Measurements from ENCODE around the gene CELF2.

Gene CELF2

GRCh38 chr10:11224792-11225416, 207.2 kb downstream of the CELF2 start:
- no peak overlapping the region for H3K4me3 ChIP-seq (ENCODE audit: low read depth, low read length)
- H3K4me1 ChIP-seq (ENCODE audit: control insufficient read depth, insufficient read depth, low read length), result no peaks in the 10 kb centered on the region
- H3K27ac ChIP-seq (ENCODE audit: extremely low read depth, low read depth, low read length), result no peak overlapping the region
- no peaks in the 10 kb centered on the region for H3K9me3 ChIP-seq (ENCODE audit: control insufficient read depth, insufficient read depth, low read depth, low read length)
- TF ChIP-seq ZNF707 (tag by site-specific recombination; IDR thresholded peaks at IDR 0.05), result no peak
- no peak for TF ChIP-seq KLF8 (tag by site-specific recombination; IDR thresholded peaks at IDR 0.05)
- TF ChIP-seq BCL11B (tag by site-specific recombination; IDR thresholded peaks at IDR 0.05; ENCODE audit: low read depth), result no peak
- TF ChIP-seq ZNF341 (tag by site-specific recombination; IDR thresholded peaks at IDR 0.05; ENCODE audit: low read depth), result no peak
- no peak for TF ChIP-seq ZNF510 (tag by site-specific recombination; IDR thresholded peaks at IDR 0.05; ENCODE audit: insufficient replicate concordance)
- no peak for TF ChIP-seq PRDM1 (tag by site-specific recombination; IDR thresholded peaks at IDR 0.05)
- no peak for TF ChIP-seq ZNF132 (tag by site-specific recombination; IDR thresholded peaks at IDR 0.05; ENCODE audit: borderline replicate concordance)
- no peak for TF ChIP-seq ATF2 (tag by site-specific recombination; IDR thresholded peaks at IDR 0.05; ENCODE audit: low read depth)
- TF ChIP-seq PRDM2 (tag by site-specific recombination; IDR thresholded peaks at IDR 0.05; ENCODE audit: borderline replicate concordance), result no peak
- no peak for TF ChIP-seq ZNF175 (tag by site-specific recombination; IDR thresholded peaks at IDR 0.05)
- no peak for TF ChIP-seq ZNF792 (tag by site-specific recombination; IDR thresholded peaks at IDR 0.05)
- ChIA-PET CTCF (no interaction called here), POLR2A (no interaction called here)
- H3K36me3 ChIP-seq (ENCODE audit: control insufficient read depth in 2 of 2, insufficient read depth in 1 of 2, low read length in 2 of 2), result no peaks in the 10 kb centered on the region

- TF ChIP-seq AEBP2 (tag by site-specific recombination; IDR thresholded peaks at IDR 0.05; ENCODE audit: borderline replicate concordance), result no peak
- TF ChIP-seq REST (tag by site-specific recombination; IDR thresholded peaks at IDR 0.05), result no peak
- TF ChIP-seq KLF10 (tag by site-specific recombination; IDR thresholded peaks at IDR 0.05), result no peak
- no peaks in the 10 kb centered on the region for H3K9me3 ChIP-seq (ENCODE audit: control insufficient read depth, insufficient read depth, low read depth, low read length)
Measured at GRCh38 chr10:11225935-11226334, 208.3 kb downstream of the CELF2 start.

More at GRCh38 chr10:11225935-11226334, 208.3 kb downstream of the CELF2 start:
- Histone ChIP-seq H3K4me1 (ENCODE audit: control insufficient read depth, insufficient read depth, low read length) (no peaks in the 10 kb centered on the region), H3K36me3 (ENCODE audit: control insufficient read depth in 2 of 2, insufficient read depth in 1 of 2, low read length in 2 of 2) (no peaks in the 10 kb centered on the region), H3K27ac (ENCODE audit: extremely low read depth, low read depth, low read length) (no peak overlapping the region), H3K4me3 (ENCODE audit: low read depth, low read length) (no peak overlapping the region)
- POLR2A ChIA-PET, result no interaction called here
- CTCF ChIA-PET, result interaction anchor here (0.6 to 0.7 kb wide), 2 partner anchors 51 to 150 kb away, joined by 3 read pairs; no protein-coding TSS in a partner anchor
